MCF 10A (cell line): ENCODE results near the gene CORO2A. TPM values are rescaled to one million over a fixed set of nuclear protein-coding genes. Genes with fewer than 3 reads are reported as not detected.

Source experiments
- BruUV-seq: library from RNA; stranded (reverse); fragments of 400-500 nt; replicated peaks from 2 replicates; lab custom pipeline; 2021; lab: Mats Ljungman, UMichigan
- CTCF ChIA-PET: fragments of 300-600 bp; sonication (Branson Sonifier 250); formaldehyde crosslinking; extraction: SDS; loops from one replicate; lab custom pipeline; 2021; ENCODE audit warnings: antibody characterized with exemption, inconsistent platforms; lab: Yijun Ruan, JAX
- POLR2A ChIA-PET: fragments of 300-600, 350-650 bp; sonication (Branson Sonifier 250); formaldehyde crosslinking; extraction: SDS; loops from one replicate; lab custom pipeline; 2020; ENCODE audit warnings: antibody characterized with exemption, inconsistent platforms; lab: Yijun Ruan, JAX
- DNase-seq: peaks from one replicate; pipeline ENCODE4 v3.0.0-alpha.2; 2018; ENCODE audit not compliant: unreplicated experiment
- H3K27ac Mint-ChIP-seq: one replicate; pipeline ENCODE4 v1.8.0; 2022; ENCODE audit warnings: mild to moderate bottlenecking, low read depth, mixed read lengths; ENCODE audit not compliant: unreplicated experiment
- H3K27me3 Mint-ChIP-seq: one replicate; pipeline ENCODE4 v1.8.0; 2022; ENCODE audit warnings: mixed read lengths; ENCODE audit not compliant: insufficient read depth, unreplicated experiment
- H3K36me3 Mint-ChIP-seq: one replicate; pipeline ENCODE4 v1.8.0; 2022; ENCODE audit warnings: mild to moderate bottlenecking, moderate library complexity, mixed read lengths; ENCODE audit not compliant: insufficient read depth, unreplicated experiment
- H3K4me1 Mint-ChIP-seq: one replicate; pipeline ENCODE4 v1.8.0; 2022; ENCODE audit warnings: mixed read lengths; ENCODE audit not compliant: insufficient read depth, unreplicated experiment
- H3K4me3 Mint-ChIP-seq: one replicate; pipeline ENCODE4 v1.8.0; 2022; ENCODE audit warnings: mild to moderate bottlenecking, moderate library complexity, mixed read lengths; ENCODE audit not compliant: unreplicated experiment
- H3K9me3 Mint-ChIP-seq: one replicate; pipeline ENCODE4 v1.8.0; 2022; ENCODE audit warnings: mixed read lengths; ENCODE audit not compliant: unreplicated experiment
- intact Hi-C: fragments of 100-400 bp; cut with micrococcal nuclease; formaldehyde crosslinking; loops from 2 replicates; pipeline ENCODE4 v1.14.1; 2022
- total RNA-seq: library from RNA; stranded (reverse); gene quantifications from 2 replicates; pipeline ENCODE4 v1.2.3, GENCODE V29; 2022
- TF ChIP-seq, protein P1 (sequence below): fragments of 200-600 bp; IDR thresholded peaks from one replicate; pipeline ENCODE4 v1.8.0; 2022; ENCODE audit warnings: antibody characterized with exemption, mild to moderate bottlenecking; ENCODE audit not compliant: unreplicated experiment

The CORO2A gene
- total RNA-seq, 1 experiment from 2014 or later = 3.4 TPM

DNA sequence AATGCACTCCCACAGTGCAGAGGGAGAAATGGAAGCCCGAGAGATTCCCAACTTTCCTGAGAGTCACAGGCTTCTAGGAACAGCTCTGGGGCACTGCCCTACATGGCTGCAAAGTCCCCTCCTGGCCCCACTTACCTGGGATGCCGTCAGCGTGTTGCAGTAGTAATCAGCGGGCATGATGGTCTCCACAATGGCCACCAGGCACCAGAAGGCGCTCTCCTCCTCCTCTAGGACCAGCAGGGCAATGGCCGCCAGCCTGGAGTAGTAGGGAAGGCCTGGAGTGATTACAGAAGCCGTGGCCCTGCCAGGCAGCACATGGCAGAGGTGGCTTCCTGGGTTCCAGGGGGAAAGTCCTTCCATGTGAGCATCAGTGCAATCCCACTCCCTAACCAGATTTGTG lies 10.7 kb upstream of the CORO2A start:
- Mint-ChIP-seq H3K9me3 (no peaks in the 10 kb centered on the region), H3K4me1 (no peaks in the 10 kb centered on the region), H3K4me3 (no peak overlapping the region), H3K27me3 (no peaks in the 10 kb centered on the region), H3K36me3 (peaks cover 65% of the 10 kb centered on the region), H3K27ac (no peak overlapping the region)
- POLR2A ChIA-PET = interaction anchor here (0.6 to 1.2 kb wide), 4 partner anchors 11 to 538 kb away, joined by 3 to 5 read pairs (median 3); partner anchors contain the start of gene CORO2A
- intact Hi-C loops = no loop called here
- no peak for DNase-seq
- BruUV-seq = no TSS peak
- CTCF ChIA-PET = interaction anchor here (0.5 to 6.3 kb wide), 8 partner anchors 10 to 279 kb away, joined by 3 to 61 read pairs (median 6); partner anchors contain the start of gene TBC1D2
- TF ChIP-seq, protein P1, sequence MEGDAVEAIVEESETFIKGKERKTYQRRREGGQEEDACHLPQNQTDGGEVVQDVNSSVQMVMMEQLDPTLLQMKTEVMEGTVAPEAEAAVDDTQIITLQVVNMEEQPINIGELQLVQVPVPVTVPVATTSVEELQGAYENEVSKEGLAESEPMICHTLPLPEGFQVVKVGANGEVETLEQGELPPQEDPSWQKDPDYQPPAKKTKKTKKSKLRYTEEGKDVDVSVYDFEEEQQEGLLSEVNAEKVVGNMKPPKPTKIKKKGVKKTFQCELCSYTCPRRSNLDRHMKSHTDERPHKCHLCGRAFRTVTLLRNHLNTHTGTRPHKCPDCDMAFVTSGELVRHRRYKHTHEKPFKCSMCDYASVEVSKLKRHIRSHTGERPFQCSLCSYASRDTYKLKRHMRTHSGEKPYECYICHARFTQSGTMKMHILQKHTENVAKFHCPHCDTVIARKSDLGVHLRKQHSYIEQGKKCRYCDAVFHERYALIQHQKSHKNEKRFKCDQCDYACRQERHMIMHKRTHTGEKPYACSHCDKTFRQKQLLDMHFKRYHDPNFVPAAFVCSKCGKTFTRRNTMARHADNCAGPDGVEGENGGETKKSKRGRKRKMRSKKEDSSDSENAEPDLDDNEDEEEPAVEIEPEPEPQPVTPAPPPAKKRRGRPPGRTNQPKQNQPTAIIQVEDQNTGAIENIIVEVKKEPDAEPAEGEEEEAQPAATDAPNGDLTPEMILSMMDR = no peak

DNA sequence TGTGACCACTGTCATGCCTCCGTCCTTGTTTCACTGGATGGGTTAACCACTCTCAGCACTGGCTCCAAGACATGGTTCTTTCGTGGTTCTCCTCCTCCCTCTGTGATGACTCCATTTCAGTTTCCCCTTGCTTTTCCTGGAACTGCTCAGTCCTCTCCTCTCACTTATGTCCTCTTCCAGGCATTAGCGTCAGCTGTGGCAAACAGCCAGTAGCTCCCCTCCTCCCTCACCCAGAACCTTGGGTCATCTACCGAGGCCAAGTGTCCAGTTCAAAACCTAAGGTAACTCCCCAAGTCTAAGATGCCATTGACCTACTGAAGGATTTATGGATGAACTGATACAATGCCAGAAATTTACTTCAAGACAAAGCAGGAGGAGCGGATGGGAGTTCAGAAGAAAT lies 9.8 kb upstream of the CORO2A start:
- H3K36me3 Mint-ChIP-seq = peaks cover 61% of the 10 kb centered on the region
- TF ChIP-seq, protein P1 = no peak
- CTCF ChIA-PET = interaction anchor here (0.6 to 1.8 kb wide), 3 partner anchors 9 to 128 kb away, joined by 3 to 7 read pairs (median 6); no protein-coding TSS in a partner anchor
- no peak overlapping the region for H3K27ac Mint-ChIP-seq
- H3K4me3 Mint-ChIP-seq = no peak overlapping the region
- no peaks in the 10 kb centered on the region for H3K9me3 Mint-ChIP-seq
- H3K27me3 Mint-ChIP-seq = no peaks in the 10 kb centered on the region
- no peaks in the 10 kb centered on the region for H3K4me1 Mint-ChIP-seq
- POLR2A ChIA-PET = interaction anchor here (0.6 to 0.8 kb wide), 2 partner anchors 10 to 49 kb away, joined by 3 read pairs; partner anchors contain the start of gene CORO2A
- intact Hi-C loops = no loop called here
- no TSS peak for BruUV-seq
- no peak for DNase-seq

DNA sequence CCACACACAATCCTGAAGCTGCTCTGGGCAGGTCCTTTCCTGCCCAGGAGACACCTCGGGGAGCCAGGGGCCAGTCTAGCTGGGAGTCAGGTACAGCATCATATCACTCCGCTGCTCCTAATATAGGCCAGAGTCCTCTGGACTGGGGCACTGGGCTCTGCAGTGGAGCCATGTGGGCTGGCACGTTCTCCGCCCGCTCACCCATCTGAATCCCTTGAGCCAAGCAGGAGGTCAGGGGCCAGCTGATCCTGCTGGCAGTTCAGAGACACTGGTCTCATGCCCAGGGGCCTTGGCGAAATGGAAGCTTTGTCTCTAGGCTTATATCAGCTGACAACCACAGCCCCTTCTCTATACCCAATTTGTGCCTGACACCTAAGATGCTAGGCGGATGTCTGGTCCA lies 9.3 kb upstream of the CORO2A start:
- Mint-ChIP-seq H3K4me3 (no peak overlapping the region), H3K9me3 (no peaks in the 10 kb centered on the region), H3K4me1 (no peaks in the 10 kb centered on the region), H3K36me3 (peaks cover 59% of the 10 kb centered on the region), H3K27me3 (no peaks in the 10 kb centered on the region), H3K27ac (no peak overlapping the region)
- intact Hi-C loops = no loop called here
- TF ChIP-seq, protein P1 = no peak
- no TSS peak for BruUV-seq
- CTCF ChIA-PET = interaction anchor here (0.7 to 1.5 kb wide), 2 partner anchors 7 to 8 kb away, joined by 3 to 6 read pairs; no protein-coding TSS in a partner anchor
- DNase-seq = no peak
- POLR2A ChIA-PET = interaction anchor here (0.8 kb wide), 1 partner anchor 9 kb away, joined by 3 read pairs; the partner anchor contains the start of gene CORO2A

DNA sequence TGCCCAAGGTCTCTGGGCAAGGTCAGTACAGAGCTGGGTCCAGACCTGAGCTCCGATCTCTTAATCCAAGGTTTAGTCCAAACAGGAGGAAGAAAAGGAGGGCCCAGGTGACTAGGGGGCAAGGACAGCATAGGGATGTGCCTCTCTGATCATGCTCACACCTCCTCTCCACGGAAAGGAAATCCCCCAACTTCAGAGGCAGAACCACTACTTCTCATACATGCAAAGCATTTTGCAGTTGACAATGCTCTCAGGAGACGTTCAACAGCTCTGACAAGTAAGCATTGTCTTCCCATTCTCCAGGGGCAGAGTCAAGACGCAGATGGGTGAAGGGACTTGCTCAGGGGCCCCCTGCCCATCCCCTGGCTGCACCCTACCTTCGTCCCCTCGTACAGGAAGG lies 8.7 kb upstream of the CORO2A start:
- H3K27me3 Mint-ChIP-seq = no peaks in the 10 kb centered on the region
- ChIA-PET CTCF (interaction anchor here (0.7 to 0.9 kb wide), 2 partner anchors 8 to 80 kb away, joined by 3 read pairs; no protein-coding TSS in a partner anchor), POLR2A (no interaction called here)
- H3K27ac Mint-ChIP-seq = no peak overlapping the region
- no peaks in the 10 kb centered on the region for H3K4me1 Mint-ChIP-seq
- no TSS peak for BruUV-seq
- H3K9me3 Mint-ChIP-seq = no peaks in the 10 kb centered on the region
- peaks cover 59% of the 10 kb centered on the region for H3K36me3 Mint-ChIP-seq
- DNase-seq = no peak
- no peak overlapping the region for H3K4me3 Mint-ChIP-seq
- intact Hi-C loops = no loop called here
- TF ChIP-seq, protein P1 = no peak
